Measurements from ENCODE around the gene MRPL22.
"Not testable (repeated sequence)": the region's sequence is repeated elsewhere in the genome, so short reads cannot be mapped to it uniquely, and the experiment has no call there.

DNA sequence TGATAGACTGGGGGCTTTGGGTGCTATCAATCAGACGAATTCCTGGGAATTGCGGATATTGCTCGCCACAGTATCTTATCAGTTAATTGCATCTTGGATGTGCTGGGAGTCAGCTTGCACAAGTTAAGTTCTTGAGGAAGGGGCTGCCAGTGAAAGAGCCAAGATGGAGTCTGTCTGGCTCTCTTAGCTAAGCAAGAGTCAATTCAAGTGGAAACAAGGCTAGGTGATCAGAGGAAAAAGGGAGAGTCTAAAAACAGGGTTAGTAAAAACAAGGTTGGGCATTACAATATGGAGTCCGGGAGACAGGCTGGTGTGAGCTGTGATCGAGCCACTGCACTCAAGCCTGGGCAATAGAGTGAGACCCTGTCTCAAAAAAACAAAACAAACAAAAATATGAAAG is 1.5 kb upstream of the MRPL22 start:
- not testable (repeated sequence) for TF ChIP-seq ZBTB7A (CRISPR knock-in tag; IDR thresholded peaks at IDR 0.05); SNRNP70 (IDR thresholded peaks at IDR 0.05; ENCODE audit: low read depth, low read length)
- TF ChIP-seq, protein P1, sequence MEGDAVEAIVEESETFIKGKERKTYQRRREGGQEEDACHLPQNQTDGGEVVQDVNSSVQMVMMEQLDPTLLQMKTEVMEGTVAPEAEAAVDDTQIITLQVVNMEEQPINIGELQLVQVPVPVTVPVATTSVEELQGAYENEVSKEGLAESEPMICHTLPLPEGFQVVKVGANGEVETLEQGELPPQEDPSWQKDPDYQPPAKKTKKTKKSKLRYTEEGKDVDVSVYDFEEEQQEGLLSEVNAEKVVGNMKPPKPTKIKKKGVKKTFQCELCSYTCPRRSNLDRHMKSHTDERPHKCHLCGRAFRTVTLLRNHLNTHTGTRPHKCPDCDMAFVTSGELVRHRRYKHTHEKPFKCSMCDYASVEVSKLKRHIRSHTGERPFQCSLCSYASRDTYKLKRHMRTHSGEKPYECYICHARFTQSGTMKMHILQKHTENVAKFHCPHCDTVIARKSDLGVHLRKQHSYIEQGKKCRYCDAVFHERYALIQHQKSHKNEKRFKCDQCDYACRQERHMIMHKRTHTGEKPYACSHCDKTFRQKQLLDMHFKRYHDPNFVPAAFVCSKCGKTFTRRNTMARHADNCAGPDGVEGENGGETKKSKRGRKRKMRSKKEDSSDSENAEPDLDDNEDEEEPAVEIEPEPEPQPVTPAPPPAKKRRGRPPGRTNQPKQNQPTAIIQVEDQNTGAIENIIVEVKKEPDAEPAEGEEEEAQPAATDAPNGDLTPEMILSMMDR (CRISPR knock-in tag; IDR thresholded peaks at IDR 0.05), result not testable (repeated sequence)
